Caco-2 (cell line): ENCODE data around the gene NTNG1. TPM values are rescaled to one million over a fixed set of nuclear protein-coding genes. Genes with fewer than 3 reads are reported as not detected.

Experiments
- BruUV-seq: library from RNA; stranded (reverse); fragments of 400-500 nt; replicated peaks from 2 replicates; lab custom pipeline; 2021; lab: Mats Ljungman, UMichigan
- CTCF ChIA-PET: fragments of 300-600 bp; sonication (Branson Sonifier 250); formaldehyde crosslinking; loops from one replicate; lab custom pipeline; 2022; ENCODE audit warnings: antibody characterized with exemption; lab: Charles Lee
- POLR2A ChIA-PET: fragments of 300-600 bp; sonication (Branson Sonifier 250); formaldehyde crosslinking; loops from one replicate; lab custom pipeline; 2022; ENCODE audit warnings: antibody characterized with exemption; lab: Charles Lee
- DNase-seq, 2 experiments: peaks; one replicate each; pipeline versions ENCODE4 v3.0.0 to v3.0.0-alpha.2; 2020 to 2022
- H3K27me3 ChIP-seq: replicated peaks from 2 replicates; pipeline ENCODE4 v1.6.0; 2011; ENCODE audit warnings: low read length; ENCODE audit not compliant: control insufficient read depth, insufficient read depth
- H3K36me3 ChIP-seq: 2 replicates; pipeline ENCODE4 v1.5.1; 2011; ENCODE audit warnings: low read length; ENCODE audit not compliant: control insufficient read depth, insufficient read depth
- H3K4me1 ChIP-seq: fragments of 250-450 bp; sonication (Bioruptor Pico); 2 replicates; pipeline ENCODE4 v1.5.1; 2020; ENCODE audit warnings: mild to moderate bottlenecking
- H3K4me3 ChIP-seq: 2 replicates; pipeline ENCODE4 v1.5.1; 2011; ENCODE audit warnings: low read depth, mild to moderate bottlenecking, control low read depth, low read length
- H3K9me3 ChIP-seq: fragments of 250-450 bp; sonication (Bioruptor Pico); 2 replicates; pipeline ENCODE4 v1.5.1; 2020; ENCODE audit warnings: mild to moderate bottlenecking, moderate library complexity
- H3K27ac Mint-ChIP-seq: one replicate; pipeline ENCODE4 v1.8.0; 2022; ENCODE audit warnings: mixed read lengths; ENCODE audit not compliant: unreplicated experiment
- H3K27me3 Mint-ChIP-seq: one replicate; pipeline ENCODE4 v1.8.0; 2022; ENCODE audit warnings: mixed read lengths; ENCODE audit not compliant: insufficient read depth, unreplicated experiment
- H3K36me3 Mint-ChIP-seq: one replicate; pipeline ENCODE4 v1.8.0; 2022; ENCODE audit warnings: mild to moderate bottlenecking, mixed read lengths; ENCODE audit not compliant: insufficient read depth, unreplicated experiment
- H3K4me1 Mint-ChIP-seq: one replicate; pipeline ENCODE4 v1.8.0; 2022; ENCODE audit warnings: low read depth, mixed read lengths; ENCODE audit not compliant: unreplicated experiment
- H3K4me3 Mint-ChIP-seq: one replicate; pipeline ENCODE4 v1.8.0; 2022; ENCODE audit warnings: mild to moderate bottlenecking, moderate library complexity, mixed read lengths; ENCODE audit not compliant: unreplicated experiment
- H3K9me3 Mint-ChIP-seq: one replicate; pipeline ENCODE4 v1.8.0; 2022; ENCODE audit warnings: mixed read lengths; ENCODE audit not compliant: unreplicated experiment
- intact Hi-C: fragments of 100-400 bp; cut with micrococcal nuclease; formaldehyde crosslinking; loops from one replicate; pipeline ENCODE4 v1.10.0; 2022; ENCODE audit not compliant: unreplicated experiment
- total RNA-seq: library from RNA; stranded (reverse); gene quantifications from 2 replicates; pipeline ENCODE4 v1.2.3, GENCODE V29; 2022
- TF ChIP-seq, protein P1 (sequence below), 2 experiments: fragments of 200-600 bp in 1 of 2; IDR thresholded peaks; 1 replicate in 1 of 2; 2 replicates in 1 of 2; pipeline versions ENCODE4 v1.5.1 to v1.8.0; 2011 to 2022; ENCODE audit warnings: antibody characterized with exemption in 1 of 2, control low read depth in 1 of 2, inconsistent platforms in 1 of 2, low read depth in 1 of 2, low read length in 1 of 2, mild to moderate bottlenecking in 1 of 2, moderate library complexity in 1 of 2; ENCODE audit not compliant: insufficient read depth in 1 of 2, severe bottlenecking in 1 of 2, unreplicated experiment in 1 of 2

NTNG1 gene
- total RNA-seq, 1 experiment from 2014 or later: not detected

DNA sequence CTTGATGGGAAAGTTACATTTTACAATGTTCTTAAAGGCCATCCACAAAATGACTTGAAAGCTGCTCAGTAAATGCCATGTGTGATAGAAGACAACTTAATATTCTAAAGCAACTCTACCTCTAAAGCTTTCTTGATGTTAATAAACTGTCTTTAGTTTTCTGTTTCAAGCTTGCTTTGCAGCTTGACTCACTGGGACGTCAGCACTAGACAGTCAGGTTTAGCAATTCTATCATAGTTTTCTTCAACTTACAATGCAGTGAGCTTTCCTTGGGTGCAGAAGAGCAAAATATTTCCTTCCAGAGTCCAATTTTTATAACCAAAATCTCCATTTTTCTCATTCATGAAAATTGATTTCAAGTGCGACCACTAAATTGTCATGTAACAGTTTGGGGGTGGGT, 273.1 kb downstream of the NTNG1 start:
- DNase-seq: no peak
- no TSS peak for BruUV-seq
- no peaks in the 10 kb centered on the region for H3K9me3 ChIP-seq
- Mint-ChIP-seq H3K9me3 (no peaks in the 10 kb centered on the region), H3K36me3 (no peaks in the 10 kb centered on the region), H3K4me1 (no peaks in the 10 kb centered on the region), H3K27ac (no peak overlapping the region), H3K27me3 (peaks cover under 1% of the 10 kb centered on the region), H3K4me3 (no peak overlapping the region)
- H3K27me3 ChIP-seq: no peaks in the 10 kb centered on the region
- H3K36me3 ChIP-seq: no peaks in the 10 kb centered on the region
- TF ChIP-seq, protein P1, sequence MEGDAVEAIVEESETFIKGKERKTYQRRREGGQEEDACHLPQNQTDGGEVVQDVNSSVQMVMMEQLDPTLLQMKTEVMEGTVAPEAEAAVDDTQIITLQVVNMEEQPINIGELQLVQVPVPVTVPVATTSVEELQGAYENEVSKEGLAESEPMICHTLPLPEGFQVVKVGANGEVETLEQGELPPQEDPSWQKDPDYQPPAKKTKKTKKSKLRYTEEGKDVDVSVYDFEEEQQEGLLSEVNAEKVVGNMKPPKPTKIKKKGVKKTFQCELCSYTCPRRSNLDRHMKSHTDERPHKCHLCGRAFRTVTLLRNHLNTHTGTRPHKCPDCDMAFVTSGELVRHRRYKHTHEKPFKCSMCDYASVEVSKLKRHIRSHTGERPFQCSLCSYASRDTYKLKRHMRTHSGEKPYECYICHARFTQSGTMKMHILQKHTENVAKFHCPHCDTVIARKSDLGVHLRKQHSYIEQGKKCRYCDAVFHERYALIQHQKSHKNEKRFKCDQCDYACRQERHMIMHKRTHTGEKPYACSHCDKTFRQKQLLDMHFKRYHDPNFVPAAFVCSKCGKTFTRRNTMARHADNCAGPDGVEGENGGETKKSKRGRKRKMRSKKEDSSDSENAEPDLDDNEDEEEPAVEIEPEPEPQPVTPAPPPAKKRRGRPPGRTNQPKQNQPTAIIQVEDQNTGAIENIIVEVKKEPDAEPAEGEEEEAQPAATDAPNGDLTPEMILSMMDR (IDR thresholded peaks at IDR 0.05; ENCODE audit: insufficient read depth in 1 of 2, low read depth in 1 of 2, low read length in 1 of 2, severe bottlenecking in 1 of 2, unreplicated experiment in 1 of 2): no peak
- ChIA-PET POLR2A (no interaction called here), CTCF (no interaction called here)
- no peaks in the 10 kb centered on the region for H3K4me1 ChIP-seq
- no peak overlapping the region for H3K4me3 ChIP-seq
- intact Hi-C loops: no loop called here

DNA sequence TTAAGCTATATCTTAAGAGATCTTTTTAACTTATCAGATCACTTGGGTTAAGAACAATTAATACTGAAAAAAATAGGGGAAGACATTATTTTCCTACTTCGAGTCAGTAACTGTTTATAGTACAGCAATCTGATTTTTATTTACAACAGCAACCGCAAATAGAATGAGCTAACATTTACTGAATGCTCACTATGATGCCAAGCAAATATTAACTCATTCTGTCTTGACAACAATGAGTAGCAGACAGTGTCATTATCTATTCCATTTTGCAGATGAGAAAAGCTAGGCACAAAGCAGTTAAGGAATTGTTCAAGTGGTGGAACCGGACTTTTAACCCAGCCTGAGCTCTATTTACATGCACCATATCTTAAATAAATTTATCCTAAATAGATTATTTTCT, 273.7 kb downstream of the NTNG1 start:
- no peak for DNase-seq
- H3K36me3 ChIP-seq: no peaks in the 10 kb centered on the region
- TF ChIP-seq, protein P1 (IDR thresholded peaks at IDR 0.05; ENCODE audit: insufficient read depth in 1 of 2, low read depth in 1 of 2, low read length in 1 of 2, severe bottlenecking in 1 of 2, unreplicated experiment in 1 of 2): no peak
- H3K27me3 ChIP-seq: no peaks in the 10 kb centered on the region
- no peaks in the 10 kb centered on the region for H3K4me1 ChIP-seq
- H3K9me3 ChIP-seq: no peaks in the 10 kb centered on the region
- ChIA-PET POLR2A (no interaction called here), CTCF (no interaction called here)
- Mint-ChIP-seq H3K27ac (no peak overlapping the region), H3K27me3 (peaks cover 3% of the 10 kb centered on the region), H3K4me3 (no peak overlapping the region), H3K9me3 (no peaks in the 10 kb centered on the region), H3K4me1 (no peaks in the 10 kb centered on the region), H3K36me3 (no peaks in the 10 kb centered on the region)
- intact Hi-C loops: no loop called here
- BruUV-seq: no TSS peak
- H3K4me3 ChIP-seq: no peak overlapping the region

DNA sequence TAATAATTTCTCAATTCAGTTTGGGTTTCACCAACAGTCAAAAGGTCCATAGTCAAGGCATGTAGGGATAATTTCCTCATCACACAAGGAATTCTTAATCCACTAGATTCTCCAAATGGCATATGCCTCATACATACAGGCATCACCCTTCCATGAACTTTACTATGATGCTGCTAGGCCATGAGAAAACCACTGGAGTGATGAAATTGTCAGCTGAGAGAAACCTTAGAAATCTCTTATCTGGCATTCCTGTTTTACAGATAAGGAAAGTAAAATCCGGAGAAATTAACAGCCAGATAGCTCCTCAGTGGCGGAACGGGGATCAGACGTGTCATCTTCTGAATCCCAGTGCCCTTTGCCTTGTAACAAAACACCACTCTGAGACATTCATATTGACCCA, 274.4 kb downstream of the NTNG1 start:
- Mint-ChIP-seq H3K27ac (no peak overlapping the region), H3K36me3 (no peaks in the 10 kb centered on the region), H3K4me1 (no peaks in the 10 kb centered on the region), H3K4me3 (no peak overlapping the region), H3K27me3 (peaks cover 3% of the 10 kb centered on the region), H3K9me3 (no peaks in the 10 kb centered on the region)
- intact Hi-C loops: no loop called here
- TF ChIP-seq, protein P1 (IDR thresholded peaks at IDR 0.05; ENCODE audit: insufficient read depth in 1 of 2, low read depth in 1 of 2, low read length in 1 of 2, severe bottlenecking in 1 of 2, unreplicated experiment in 1 of 2): no peak
- Histone ChIP-seq H3K9me3 (no peaks in the 10 kb centered on the region), H3K27me3 (no peaks in the 10 kb centered on the region), H3K4me1 (no peaks in the 10 kb centered on the region), H3K4me3 (no peak overlapping the region), H3K36me3 (no peaks in the 10 kb centered on the region)
- no TSS peak for BruUV-seq
- no peak for DNase-seq
- CTCF ChIA-PET: no interaction called here
- POLR2A ChIA-PET: no interaction called here
